DOHH2 (cell line): ENCODE data around the gene BOD1L1.

Experiments
- H3F3A ChIP-seq: fragments of 200-600 bp; sonication (generic), shearing (Covaris generic); 2 replicates; pipeline ENCODE4 v1.6.0; 2016; ENCODE audit warnings: antibody characterized with exemption, mild to moderate bottlenecking; ENCODE audit not compliant: control insufficient read depth, insufficient read depth
- H3K27ac ChIP-seq: fragments of 200-600 bp; sonication (generic); 2 replicates; pipeline ENCODE4 v1.5.1; 2014; ENCODE audit warnings: low read depth, mild to moderate bottlenecking, low read length, moderate library complexity
- H3K27me3 ChIP-seq: fragments of 200-600 bp; sonication (generic); 2 replicates; pipeline ENCODE4 v1.6.1; 2014; ENCODE audit warnings: mild to moderate bottlenecking, low read length, mixed read lengths; ENCODE audit not compliant: control insufficient read depth
- H3K36me3 ChIP-seq: fragments of 200-600 bp; sonication (generic); 2 replicates; pipeline ENCODE4 v1.6.1; 2014; ENCODE audit warnings: mild to moderate bottlenecking, low read length, moderate library complexity, mixed read lengths; ENCODE audit not compliant: control insufficient read depth
- H3K4me1 ChIP-seq: fragments of 200-600 bp; sonication (generic); 2 replicates; pipeline ENCODE4 v1.6.1; 2014; ENCODE audit warnings: mild to moderate bottlenecking, low read length, mixed read lengths; ENCODE audit not compliant: control insufficient read depth
- H3K4me2 ChIP-seq: fragments of 200-600 bp; sonication (generic); 2 replicates; pipeline ENCODE4 v1.6.0; 2014; ENCODE audit warnings: mild to moderate bottlenecking, low read length, moderate library complexity
- H3K4me3 ChIP-seq: fragments of 200-600 bp; sonication (generic); 2 replicates; pipeline ENCODE4 v1.5.1; 2014; ENCODE audit warnings: mild to moderate bottlenecking, low read length, mixed read lengths
- H3K79me2 ChIP-seq: fragments of 200-600 bp; sonication (generic); 2 replicates; pipeline ENCODE4 v1.6.1; 2014; ENCODE audit warnings: mild to moderate bottlenecking, low read length, mixed read lengths; ENCODE audit not compliant: control insufficient read depth
- H3K9me2 ChIP-seq: fragments of 200-600 bp; sonication (generic); replicated peaks from 2 replicates; pipeline ENCODE4 v1.6.1; 2014; ENCODE audit warnings: mild to moderate bottlenecking, low read length, mixed read lengths; ENCODE audit not compliant: control insufficient read depth
- H3K9me3 ChIP-seq: fragments of 200-600 bp; sonication (generic); 2 replicates; pipeline ENCODE4 v1.6.1; 2014; ENCODE audit warnings: antibody characterized with exemption, low read length, mixed read lengths; ENCODE audit not compliant: control insufficient read depth, insufficient read depth
- H4K20me1 ChIP-seq: fragments of 200-600 bp; sonication (generic); 2 replicates; pipeline ENCODE4 v1.6.0; 2014; ENCODE audit warnings: low read depth, mild to moderate bottlenecking, antibody characterized with exemption, low read length, moderate library complexity; ENCODE audit not compliant: control insufficient read depth, insufficient read depth
- CTCF ChIP-seq: fragments of 200-600 bp; sonication (generic); IDR thresholded peaks from one replicate; pipeline ENCODE4 v1.5.1; 2014; ENCODE audit warnings: antibody characterized with exemption, mild to moderate bottlenecking, low read depth, low read length; ENCODE audit not compliant: poor library complexity, severe bottlenecking
- EZH2phosphoT487 ChIP-seq: fragments of 200-600 bp; sonication (generic); IDR thresholded peaks from 2 replicates; pipeline ENCODE4 v1.6.1; 2017; ENCODE audit warnings: borderline replicate concordance, mild to moderate bottlenecking, antibody characterized with exemption, low read length, moderate library complexity, mixed read lengths

BOD1L1 gene

DNA sequence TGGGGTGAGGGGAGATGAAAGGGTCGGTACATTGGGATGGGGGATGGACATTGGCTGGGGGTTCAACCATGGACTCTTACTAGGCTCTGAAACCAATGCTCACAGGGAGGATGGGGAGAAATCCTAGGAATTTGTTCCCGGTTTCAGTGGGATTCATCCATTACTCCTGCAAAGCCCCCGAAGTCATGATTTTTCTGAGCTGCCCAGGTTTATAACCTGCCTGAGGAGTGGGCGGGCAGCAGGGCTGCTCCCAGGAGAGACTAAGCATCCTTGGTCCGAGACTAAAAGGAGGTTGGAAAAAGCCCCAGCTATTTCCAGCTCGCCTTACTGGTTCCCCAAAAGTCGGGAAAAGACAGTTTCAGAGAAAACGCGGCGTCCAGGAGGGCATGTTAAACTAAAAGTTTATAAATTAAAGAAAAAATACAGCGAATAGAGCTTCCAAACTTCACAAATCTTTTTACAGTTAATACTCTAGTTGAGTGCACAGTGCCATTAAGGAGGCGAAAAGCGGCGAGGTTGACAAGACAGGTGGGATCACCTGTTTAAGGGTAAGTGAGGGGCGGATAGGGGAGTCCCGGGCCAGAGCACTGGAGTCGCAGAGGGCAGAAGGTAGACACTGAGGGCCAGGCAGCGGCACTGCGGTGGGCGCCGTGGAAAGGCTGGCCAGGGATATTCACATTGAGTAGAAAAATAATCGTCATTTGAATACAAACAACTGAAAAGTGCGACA lies 86.9 kb downstream of the BOD1L1 start:
- TF ChIP-seq CTCF (no peak), EZH2phosphoT487 (no peak)
- Histone ChIP-seq H3K79me2 (no peaks in the 10 kb centered on the region), H3K9me3 (no peaks in the 10 kb centered on the region), H3K27me3 (peaks cover 47% of the 10 kb centered on the region), H3K36me3 (no peaks in the 10 kb centered on the region), H4K20me1 (no peaks in the 10 kb centered on the region), H3K4me1 (peaks cover 10% of the 10 kb centered on the region), H3F3A (0 out of 2 replicates have a peak, but pooled peaks cover 1% of the 10 kb centered on the region), H3K4me3 (no peak overlapping the region), H3K4me2 (no peak overlapping the region), H3K27ac (no peak overlapping the region), H3K9me2 (no peaks in the 10 kb centered on the region)

DNA sequence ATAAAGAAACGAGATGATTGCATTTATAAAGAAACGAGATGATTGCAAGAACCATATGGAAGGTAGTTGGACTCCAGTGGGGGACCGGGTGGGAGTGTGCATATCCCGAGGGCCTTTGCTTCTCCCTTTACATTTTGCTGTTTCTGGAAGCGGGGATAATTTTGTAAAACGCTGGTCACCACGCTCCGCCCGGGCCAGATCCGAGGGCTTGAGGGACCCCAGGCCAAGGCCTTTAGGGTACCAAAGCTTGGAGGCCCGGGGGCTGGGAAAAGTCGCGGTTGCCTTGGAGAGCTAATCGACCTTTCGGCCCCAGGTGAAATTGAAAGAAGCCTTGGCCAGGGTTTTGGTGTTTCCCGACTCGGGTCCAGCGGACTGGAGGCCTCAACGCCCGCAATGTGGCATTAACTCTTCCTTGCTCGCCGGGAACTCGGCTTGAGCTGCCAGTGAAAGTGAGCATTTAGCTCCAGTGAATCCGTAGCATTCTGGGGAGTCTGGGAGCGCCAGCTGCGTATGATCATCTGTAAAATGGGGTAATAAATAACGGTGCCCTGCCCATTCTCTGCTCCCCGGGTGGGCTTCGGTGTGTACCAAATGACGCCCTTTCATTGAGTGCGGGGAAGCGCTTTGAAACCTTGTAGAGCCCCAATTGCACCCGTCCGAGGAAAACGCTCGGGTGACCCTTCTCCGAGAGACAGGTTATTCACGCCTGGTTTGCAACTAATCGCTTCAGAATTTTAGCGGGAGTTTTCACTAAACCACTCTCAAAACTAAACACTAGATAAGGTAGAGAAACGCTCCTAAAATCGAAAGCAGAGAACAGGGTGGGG lies 87.7 kb downstream of the BOD1L1 start:
- Histone ChIP-seq H3K79me2 (no peaks in the 10 kb centered on the region), H3K4me3 (no peak overlapping the region), H3K4me2 (no peak overlapping the region), H3K27me3 (peaks cover 40% of the 10 kb centered on the region), H3K27ac (no peak overlapping the region), H3K9me3 (no peaks in the 10 kb centered on the region), H3K36me3 (no peaks in the 10 kb centered on the region), H3K4me1 (peaks cover 6% of the 10 kb centered on the region; the same call in 1 of the 2 replicates), H3F3A (no peaks in the 10 kb centered on the region), H4K20me1 (no peaks in the 10 kb centered on the region), H3K9me2 (no peaks in the 10 kb centered on the region)
- TF ChIP-seq EZH2phosphoT487 (no peak), CTCF (no peak)

GRCh38 chr4:13539047-13539618 lies 88.4 kb downstream of the BOD1L1 start:
- TF ChIP-seq EZH2phosphoT487 (no peak), CTCF (no peak)
- Histone ChIP-seq H4K20me1 (no peaks in the 10 kb centered on the region), H3K9me3 (no peaks in the 10 kb centered on the region), H3F3A (no peaks in the 10 kb centered on the region), H3K4me2 (no peak overlapping the region), H3K79me2 (no peaks in the 10 kb centered on the region), H3K27me3 (peaks cover 43% of the 10 kb centered on the region), H3K27ac (no peak overlapping the region), H3K36me3 (no peaks in the 10 kb centered on the region), H3K4me1 (peaks cover 6% of the 10 kb centered on the region; the same call in 1 of the 2 replicates), H3K9me2 (no peaks in the 10 kb centered on the region), H3K4me3 (no peak overlapping the region)
